Cerebellar cortex (tissue), 1 donor: ENCODE data around the gene NLN.
"Not testable (repeated sequence)": the region's sequence is repeated elsewhere in the genome, so short reads cannot be mapped to it uniquely, and the experiment has no call there.

Experiments
- DNase-seq: peaks from one replicate; pipeline ENCODE4 v3.0.0-alpha.2; 2015; ENCODE audit warnings: low spot score

NLN gene

GRCh38 chr5:65721720-65722574 is at the start of gene NLN, which contains the start of gene SGTB:
NLN (plus strand) TSS chr5:65722205; CDS start chr5:65722374, 169 bp downstream.
SGTB (minus strand) TSS chr5:65722109; CDS start chr5:65720807, 1,302 bp downstream.
- peak; percentile 79 for DNase-seq

GRCh38 chr5:65672796-65673195 is 49.2 kb upstream of the NLN start:
- DNase-seq = no peak

DNA sequence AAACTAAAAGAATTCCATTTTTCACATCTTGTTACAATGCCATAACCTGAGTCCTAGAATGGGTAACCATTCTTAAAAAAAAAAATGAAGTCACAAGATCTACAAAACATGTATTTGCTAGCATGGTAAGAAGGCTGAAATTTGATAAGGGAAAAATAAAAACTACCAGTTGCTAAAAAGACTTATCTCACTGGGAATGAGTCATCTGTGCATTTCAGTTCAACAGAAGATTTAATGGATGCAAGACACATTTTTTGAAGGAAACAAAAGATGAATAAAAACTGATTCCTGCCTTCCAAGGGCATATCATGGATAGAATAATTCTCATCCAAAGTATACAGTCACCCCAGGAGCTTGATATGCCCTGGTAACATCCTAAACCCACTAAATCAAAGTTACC is 47.3 kb upstream of the NLN start:
- no peak for DNase-seq

- DNase-seq = not testable (repeated sequence)
Measured at GRCh38 chr5:65676056-65676455, 45.9 kb upstream of the NLN start.

DNA sequence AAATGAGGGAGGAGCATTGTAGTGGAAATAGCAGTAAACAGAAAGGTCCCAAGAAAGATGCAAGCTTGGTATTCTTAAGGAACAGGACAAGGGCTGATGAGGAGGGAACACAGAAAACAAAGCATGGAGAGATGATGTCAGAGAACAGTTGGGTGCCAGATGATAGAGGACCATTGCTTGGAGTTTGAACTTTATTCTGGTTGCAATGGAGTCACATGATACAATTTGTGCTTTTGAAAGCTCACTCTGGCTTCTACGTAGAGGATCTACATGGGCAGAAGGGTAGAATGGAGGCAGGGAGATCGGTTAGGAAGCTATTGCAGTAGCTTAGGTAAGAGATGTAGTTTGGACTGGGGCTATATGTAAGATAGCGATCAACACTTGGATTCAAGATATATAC is 39.9 kb upstream of the NLN start:
- DNase-seq = no peak

GRCh38 chr5:65693121-65693520 is 28.9 kb upstream of the NLN start:
- DNase-seq = no peak

DNA sequence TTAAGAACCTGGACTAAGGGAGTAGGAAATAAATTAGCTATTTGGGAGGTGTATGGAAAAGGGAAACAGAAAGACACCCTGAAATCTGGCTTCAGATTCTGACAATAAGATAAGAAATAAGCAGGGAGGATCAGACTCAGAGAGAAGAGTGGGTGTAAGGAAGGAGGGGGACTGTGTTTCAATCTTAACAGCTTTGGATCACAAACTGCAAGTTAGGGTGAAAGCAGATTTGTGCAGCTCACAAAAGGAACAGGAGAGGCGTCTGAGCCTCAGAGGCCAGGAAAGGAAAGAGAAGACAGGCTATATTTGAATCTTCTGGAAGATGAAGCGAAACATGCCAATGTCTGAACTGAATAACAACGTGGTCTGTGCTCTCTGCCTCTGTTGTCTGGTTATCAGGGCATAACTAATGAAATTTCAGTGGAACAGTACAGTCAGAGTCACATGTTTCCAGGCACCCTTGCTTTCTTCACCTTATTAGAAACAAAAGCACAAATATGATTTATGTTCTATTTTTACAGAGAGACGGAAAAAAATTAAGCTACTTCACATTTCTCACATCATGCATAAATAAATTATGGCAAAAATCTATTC is 26.7 kb upstream of the NLN start:
- no peak for DNase-seq

DNA sequence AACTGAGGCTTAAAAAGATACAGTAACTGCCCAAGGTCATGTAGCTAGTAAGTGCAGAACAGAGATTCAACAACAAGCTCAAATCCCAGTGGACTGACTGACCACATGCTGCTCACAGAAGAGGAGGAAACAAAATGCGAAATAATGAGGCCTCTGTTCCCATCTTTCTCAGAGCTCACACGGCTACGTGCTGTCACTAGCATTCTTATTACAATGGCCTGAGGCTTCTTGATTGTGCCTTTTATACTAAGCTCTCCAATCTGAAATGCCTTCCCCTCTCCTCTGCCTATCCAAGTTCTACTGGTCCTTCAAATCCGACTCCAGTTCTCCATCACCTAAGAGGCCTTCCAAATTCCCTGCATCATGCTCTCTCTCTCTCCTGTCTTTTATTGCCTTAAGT is 26.1 kb upstream of the NLN start:
- no peak for DNase-seq

DNA sequence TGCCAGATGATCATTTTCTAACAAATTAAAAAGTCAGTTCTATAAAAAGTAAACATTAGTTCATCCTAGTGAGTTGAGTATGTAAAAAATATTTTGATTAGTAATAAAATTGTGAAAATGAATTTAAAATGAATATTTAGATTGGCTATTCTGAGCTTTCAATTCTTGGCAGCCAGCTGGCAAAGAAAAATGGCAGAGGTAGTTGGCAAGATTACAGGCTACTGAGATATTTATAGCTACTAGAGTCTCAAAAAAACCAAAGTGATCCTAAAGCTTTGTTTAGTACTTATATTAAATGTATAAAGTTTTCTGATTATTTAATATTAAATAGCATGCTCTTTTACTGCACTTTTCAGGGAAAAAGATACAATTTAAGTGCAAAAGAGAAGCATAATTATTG is 25.1 kb upstream of the NLN start:
- DNase-seq = peak; percentile 16

DNA sequence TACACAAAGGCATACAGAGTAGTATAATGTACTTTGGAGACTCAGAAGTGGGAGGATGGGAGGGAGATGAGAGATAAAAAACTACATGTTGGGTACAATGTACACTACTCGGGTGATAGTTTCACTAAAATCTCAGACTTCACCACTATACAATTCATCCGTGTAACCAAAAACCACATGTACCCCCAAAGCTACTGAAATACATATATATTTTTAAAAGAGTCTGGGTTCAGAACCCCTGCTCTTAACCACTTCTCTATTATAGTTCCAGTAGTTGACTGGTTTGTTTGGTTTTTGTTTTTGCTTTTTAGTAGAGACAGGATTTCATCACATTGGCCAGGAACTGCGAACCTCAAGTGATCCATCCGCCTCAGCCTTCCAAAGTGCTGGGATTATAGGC is 22.7 kb upstream of the NLN start:
- DNase-seq = no peak

GRCh38 chr5:65702036-65702435 is 20.0 kb upstream of the NLN start:
- no peak for DNase-seq

GRCh38 chr5:65704621-65705239 is 17.3 kb upstream of the NLN start:
- no peak for DNase-seq

DNA sequence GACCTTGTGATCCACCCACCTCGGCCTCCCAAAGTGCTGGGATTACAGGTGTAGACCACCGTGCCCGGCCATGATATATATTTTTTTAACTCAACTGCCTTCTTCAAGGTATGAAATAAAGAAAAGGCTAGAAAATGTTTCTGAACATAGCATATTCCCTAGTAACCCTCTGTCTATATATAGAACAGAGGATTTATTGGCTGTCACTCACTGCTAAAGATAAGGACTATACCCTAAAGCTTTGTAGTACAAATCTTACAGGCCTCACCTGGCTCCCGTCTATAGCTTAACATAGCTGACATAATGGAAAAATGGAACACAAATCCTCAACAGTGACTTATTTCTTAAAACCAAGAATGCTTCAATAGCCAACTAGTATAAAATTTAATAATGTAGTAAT is 14.3 kb upstream of the NLN start:
- DNase-seq = no peak

- no peak for DNase-seq
Measured at GRCh38 chr5:65708145-65708544, 13.9 kb upstream of the NLN start.

- peak; percentile 92 for DNase-seq
Measured at GRCh38 chr5:65718576-65719310, 3.3 kb upstream of the NLN start.

- peak; percentile 95 for DNase-seq
Measured at GRCh38 chr5:65721050-65721719, 820 bp upstream of the NLN start.

DNA sequence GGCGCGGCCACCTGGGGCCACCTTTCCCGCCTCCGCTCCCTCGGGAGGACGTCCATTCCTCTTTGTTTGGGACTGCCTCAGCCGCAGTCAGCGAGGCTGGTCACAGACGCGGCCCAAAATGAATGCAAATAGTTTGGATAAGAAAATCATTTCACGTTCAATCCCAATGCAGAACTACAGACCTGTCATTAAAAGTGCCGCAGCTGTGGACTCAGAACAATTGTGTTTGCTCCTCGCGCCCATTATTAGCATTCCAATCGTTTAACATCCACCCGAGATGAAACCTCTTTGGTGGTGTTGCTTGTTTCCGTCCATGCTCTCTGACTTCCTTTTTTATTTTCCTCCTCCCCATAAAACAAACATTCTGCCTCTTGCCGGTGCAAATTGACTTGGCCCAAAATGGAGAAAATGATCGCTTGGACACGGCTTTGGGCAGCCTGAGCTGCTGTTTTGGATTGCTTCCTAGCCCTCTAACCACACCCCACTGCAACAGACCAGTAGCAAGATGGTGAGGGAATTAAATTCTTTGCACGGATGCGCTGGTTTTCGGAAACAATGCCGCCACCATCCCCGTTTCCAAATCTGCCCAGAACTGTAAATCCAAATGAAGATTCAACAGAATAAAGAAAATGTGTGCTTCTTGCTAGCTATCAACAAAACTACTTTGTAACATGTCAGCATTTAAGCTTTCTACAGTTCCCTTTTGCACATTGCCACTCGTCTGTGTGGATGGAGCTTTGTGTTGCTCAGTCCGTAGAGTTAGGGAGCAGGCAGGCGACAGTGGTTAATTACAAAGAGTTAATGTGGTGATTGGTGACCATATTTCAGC is 784 bp downstream of the NLN start:
- DNase-seq = peak; percentile 68

DNA sequence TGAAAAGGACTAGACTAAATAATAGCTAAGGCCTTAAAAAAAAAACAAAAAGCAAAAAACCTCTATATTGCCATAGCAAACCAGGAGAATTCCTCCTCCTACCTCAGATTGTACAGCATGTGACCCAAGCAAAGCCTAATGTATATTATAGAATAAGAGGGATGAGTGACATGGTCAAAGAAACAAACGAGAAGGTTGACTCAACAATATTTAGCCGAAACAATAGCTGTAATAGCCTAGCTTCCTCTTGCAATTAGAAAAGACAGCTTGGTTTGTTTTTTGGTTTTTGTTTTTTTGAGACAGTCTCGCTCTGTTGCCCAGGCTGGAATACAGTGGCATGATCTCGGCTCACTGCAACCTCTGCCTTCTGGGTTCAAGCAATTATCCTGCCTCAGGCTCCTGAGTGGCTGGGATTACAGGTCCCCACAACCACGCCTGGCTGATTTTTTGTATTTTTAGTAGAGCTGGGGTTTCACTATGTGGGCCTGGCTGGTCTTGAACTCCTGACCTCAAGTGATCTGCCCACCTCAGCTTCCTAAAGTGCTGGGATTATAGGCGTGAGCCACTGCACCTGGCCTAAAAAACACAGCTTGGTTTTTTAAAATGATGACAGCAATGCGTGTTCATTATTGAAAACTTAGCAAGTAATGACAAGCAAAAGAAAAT is 5.6 kb downstream of the NLN start:
- DNase-seq = no peak

DNA sequence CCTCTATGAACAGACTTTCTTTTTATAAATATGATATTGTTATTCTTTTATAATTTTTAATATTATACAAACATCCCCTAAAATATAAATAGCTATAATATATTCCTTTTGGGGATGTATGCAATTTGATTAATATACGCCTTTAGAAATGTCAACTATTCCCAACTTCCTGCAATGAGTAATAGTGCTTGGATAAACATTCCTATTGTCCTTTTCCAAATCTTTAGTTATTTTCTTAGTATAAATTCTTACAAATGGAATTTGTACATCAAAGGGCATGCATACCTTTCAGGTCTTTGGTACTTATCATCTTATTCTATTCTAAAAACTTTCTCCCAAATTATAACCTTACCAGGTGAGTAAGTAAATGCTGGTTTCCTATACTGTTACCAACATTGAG is 6.2 kb downstream of the NLN start:
- DNase-seq = no peak

DNA sequence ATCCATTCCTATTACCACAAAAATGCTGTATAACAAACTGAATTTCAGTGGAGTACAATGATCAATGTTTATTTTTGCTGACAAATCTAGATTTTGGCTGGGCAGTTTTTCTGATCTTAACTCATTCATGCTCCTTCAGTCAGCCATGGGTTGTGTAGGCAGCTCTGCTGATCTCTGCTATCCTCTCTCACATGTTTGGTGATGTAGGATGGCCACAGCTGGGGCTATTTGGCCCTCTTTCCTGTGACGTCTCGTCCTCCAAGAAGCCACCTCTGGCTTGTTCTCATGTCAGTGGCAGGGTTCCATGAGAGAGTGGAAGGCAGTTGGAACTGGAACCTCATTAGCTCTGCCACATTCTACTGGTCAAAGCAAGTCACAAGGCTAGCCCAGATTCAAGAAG is 8.9 kb downstream of the NLN start:
- DNase-seq = no peak
